ENCODE measurements around the gene SORCS1.

SORCS1 gene

GRCh38 chr10:107056182-107056581, 108.3 kb downstream of the SORCS1 start:
- Histone ChIP-seq H3K27ac (ENCODE audit: insufficient read depth, low read depth, low read length, poor library complexity, severe bottlenecking) (no peak overlapping the region), H3K4me3 (ENCODE audit: insufficient read depth, low read depth, low read length) (no peak overlapping the region), H3K36me3 (ENCODE audit: control insufficient read depth, insufficient read depth, low read length) (no peaks in the 10 kb centered on the region), H3K27me3 (ENCODE audit: control insufficient read depth, insufficient read depth, low read length, poor library complexity, severe bottlenecking) (no peaks in the 10 kb centered on the region), H3K9me3 (ENCODE audit: control insufficient read depth, low read length) (no peaks in the 10 kb centered on the region), H3K4me1 (ENCODE audit: control insufficient read depth, insufficient read depth, low read length) (peaks cover 5% of the 10 kb centered on the region)
- 91 to 93% methylated on average over 2 of the region's 2 CpGs for WGBS, 2 experiments

- H3K27me3 ChIP-seq (ENCODE audit: control insufficient read depth, insufficient read depth, low read length, poor library complexity, severe bottlenecking): no peaks in the 10 kb centered on the region
- no peak overlapping the region for H3K4me3 ChIP-seq (ENCODE audit: insufficient read depth, low read depth, low read length)
- H3K9me3 ChIP-seq (ENCODE audit: control insufficient read depth, low read length): no peaks in the 10 kb centered on the region
- peaks cover 5% of the 10 kb centered on the region for H3K4me1 ChIP-seq (ENCODE audit: control insufficient read depth, insufficient read depth, low read length)
- WGBS, 2 experiments: 89 to 96% methylated on average over 3 of the region's 3 CpGs
- no peaks in the 10 kb centered on the region for H3K36me3 ChIP-seq (ENCODE audit: control insufficient read depth, insufficient read depth, low read length)
- no peak overlapping the region for H3K27ac ChIP-seq (ENCODE audit: insufficient read depth, low read depth, low read length, poor library complexity, severe bottlenecking)
Observed at GRCh38 chr10:107054469-107055156, 109.9 kb downstream of the SORCS1 start.

GRCh38 chr10:107051769-107052168, 112.7 kb downstream of the SORCS1 start:
- Histone ChIP-seq H3K4me3 (ENCODE audit: insufficient read depth, low read depth, low read length) (no peak overlapping the region), H3K4me1 (ENCODE audit: control insufficient read depth, insufficient read depth, low read length) (no peaks in the 10 kb centered on the region), H3K27ac (ENCODE audit: insufficient read depth, low read depth, low read length, poor library complexity, severe bottlenecking) (no peak overlapping the region), H3K36me3 (ENCODE audit: control insufficient read depth, insufficient read depth, low read length) (no peaks in the 10 kb centered on the region), H3K27me3 (ENCODE audit: control insufficient read depth, insufficient read depth, low read length, poor library complexity, severe bottlenecking) (no peaks in the 10 kb centered on the region), H3K9me3 (ENCODE audit: control insufficient read depth, low read length) (no peaks in the 10 kb centered on the region)
- 94 to 100% methylated on average over 1 of the region's 1 CpG for WGBS, 2 experiments

GRCh38 chr10:107043461-107043860, 121.0 kb downstream of the SORCS1 start:
- Histone ChIP-seq H3K4me1 (ENCODE audit: control insufficient read depth, insufficient read depth, low read length) (no peaks in the 10 kb centered on the region), H3K27me3 (ENCODE audit: control insufficient read depth, insufficient read depth, low read length, poor library complexity, severe bottlenecking) (no peaks in the 10 kb centered on the region), H3K9me3 (ENCODE audit: control insufficient read depth, low read length) (no peaks in the 10 kb centered on the region), H3K36me3 (ENCODE audit: control insufficient read depth, insufficient read depth, low read length) (no peaks in the 10 kb centered on the region), H3K27ac (ENCODE audit: insufficient read depth, low read depth, low read length, poor library complexity, severe bottlenecking) (no peak overlapping the region), H3K4me3 (ENCODE audit: insufficient read depth, low read depth, low read length) (no peak overlapping the region)
- WGBS, 2 experiments: 77 to 80% methylated on average over 2 to 3 of the region's 3 CpGs

- H3K4me3 ChIP-seq (ENCODE audit: insufficient read depth, low read depth, low read length): no peak overlapping the region
- no peaks in the 10 kb centered on the region for H3K27me3 ChIP-seq (ENCODE audit: control insufficient read depth, insufficient read depth, low read length, poor library complexity, severe bottlenecking)
- 89 to 92% methylated on average over 10 of the region's 10 CpGs for WGBS, 2 experiments
- H3K36me3 ChIP-seq (ENCODE audit: control insufficient read depth, insufficient read depth, low read length): no peaks in the 10 kb centered on the region
- H3K9me3 ChIP-seq (ENCODE audit: control insufficient read depth, low read length): no peaks in the 10 kb centered on the region
- H3K27ac ChIP-seq (ENCODE audit: insufficient read depth, low read depth, low read length, poor library complexity, severe bottlenecking): no peak overlapping the region
- H3K4me1 ChIP-seq (ENCODE audit: control insufficient read depth, insufficient read depth, low read length): no peaks in the 10 kb centered on the region
Observed at GRCh38 chr10:107037192-107038122, 127.0 kb downstream of the SORCS1 start.

- no peaks in the 10 kb centered on the region for H3K27me3 ChIP-seq (ENCODE audit: control insufficient read depth, insufficient read depth, low read length, poor library complexity, severe bottlenecking)
- H3K4me1 ChIP-seq (ENCODE audit: control insufficient read depth, insufficient read depth, low read length): peaks cover 6% of the 10 kb centered on the region
- WGBS, 2 experiments: 70 to 86% methylated on average over 5 of the region's 5 CpGs
- no peaks in the 10 kb centered on the region for H3K9me3 ChIP-seq (ENCODE audit: control insufficient read depth, low read length)
- no peak overlapping the region for H3K4me3 ChIP-seq (ENCODE audit: insufficient read depth, low read depth, low read length)
- no peak overlapping the region for H3K27ac ChIP-seq (ENCODE audit: insufficient read depth, low read depth, low read length, poor library complexity, severe bottlenecking)
- H3K36me3 ChIP-seq (ENCODE audit: control insufficient read depth, insufficient read depth, low read length): no peaks in the 10 kb centered on the region
Observed at GRCh38 chr10:107033799-107034422, 130.6 kb downstream of the SORCS1 start.

GRCh38 chr10:107032700-107033401, 131.7 kb downstream of the SORCS1 start:
- H3K4me3 ChIP-seq (ENCODE audit: insufficient read depth, low read depth, low read length): no peak overlapping the region
- peaks cover 6% of the 10 kb centered on the region for H3K4me1 ChIP-seq (ENCODE audit: control insufficient read depth, insufficient read depth, low read length)
- 95 to 96% methylated on average over 10 of the region's 10 CpGs for WGBS, 2 experiments
- H3K27ac ChIP-seq (ENCODE audit: insufficient read depth, low read depth, low read length, poor library complexity, severe bottlenecking): no peak overlapping the region
- no peaks in the 10 kb centered on the region for H3K36me3 ChIP-seq (ENCODE audit: control insufficient read depth, insufficient read depth, low read length)
- no peaks in the 10 kb centered on the region for H3K27me3 ChIP-seq (ENCODE audit: control insufficient read depth, insufficient read depth, low read length, poor library complexity, severe bottlenecking)
- no peaks in the 10 kb centered on the region for H3K9me3 ChIP-seq (ENCODE audit: control insufficient read depth, low read length)

- peaks cover 6% of the 10 kb centered on the region for H3K4me1 ChIP-seq (ENCODE audit: control insufficient read depth, insufficient read depth, low read length)
- WGBS, 2 experiments: 95 to 97% methylated on average over 4 to 5 of the region's 5 CpGs
- no peak overlapping the region for H3K27ac ChIP-seq (ENCODE audit: insufficient read depth, low read depth, low read length, poor library complexity, severe bottlenecking)
- H3K4me3 ChIP-seq (ENCODE audit: insufficient read depth, low read depth, low read length): no peak overlapping the region
- H3K27me3 ChIP-seq (ENCODE audit: control insufficient read depth, insufficient read depth, low read length, poor library complexity, severe bottlenecking): no peaks in the 10 kb centered on the region
- H3K36me3 ChIP-seq (ENCODE audit: control insufficient read depth, insufficient read depth, low read length): no peaks in the 10 kb centered on the region
- H3K9me3 ChIP-seq (ENCODE audit: control insufficient read depth, low read length): no peaks in the 10 kb centered on the region
Observed at GRCh38 chr10:107031931-107032699, 132.4 kb downstream of the SORCS1 start.

GRCh38 chr10:107028236-107028635, 136.3 kb downstream of the SORCS1 start:
- Histone ChIP-seq H3K4me3 (ENCODE audit: insufficient read depth, low read depth, low read length) (no peak overlapping the region), H3K27ac (ENCODE audit: insufficient read depth, low read depth, low read length, poor library complexity, severe bottlenecking) (no peak overlapping the region), H3K36me3 (ENCODE audit: control insufficient read depth, insufficient read depth, low read length) (no peaks in the 10 kb centered on the region), H3K9me3 (ENCODE audit: control insufficient read depth, low read length) (no peaks in the 10 kb centered on the region), H3K27me3 (ENCODE audit: control insufficient read depth, insufficient read depth, low read length, poor library complexity, severe bottlenecking) (no peaks in the 10 kb centered on the region), H3K4me1 (ENCODE audit: control insufficient read depth, insufficient read depth, low read length) (peaks cover 18% of the 10 kb centered on the region)
- 95 to 98% methylated on average over 2 of the region's 2 CpGs for WGBS, 2 experiments
